Ishikawa (cell line): ENCODE results near the gene OR56B1.

Experiments
- CEBPB ChIP-seq: IDR thresholded peaks from 2 replicates; pipeline ENCODE4 v1.6.1; 2012
- CREB1 ChIP-seq: IDR thresholded peaks from 2 replicates; pipeline ENCODE4 v1.6.1; 2012; ENCODE audit warnings: low read depth
- EGR1 ChIP-seq: IDR thresholded peaks from 2 replicates; pipeline ENCODE4 v1.6.1; 2012
- EP300 ChIP-seq: IDR thresholded peaks from 2 replicates; pipeline ENCODE4 v1.6.1; 2012; ENCODE audit warnings: borderline replicate concordance
- NFIC ChIP-seq: IDR thresholded peaks from 2 replicates; pipeline ENCODE4 v1.6.1; 2012
- RAD21 ChIP-seq: IDR thresholded peaks from 2 replicates; pipeline ENCODE4 v1.6.1; 2012; ENCODE audit warnings: low read depth
- TAF1 ChIP-seq: IDR thresholded peaks from 2 replicates; pipeline ENCODE4 v1.6.1; 2012; ENCODE audit warnings: low read depth, mild to moderate bottlenecking
- YY1 ChIP-seq: IDR thresholded peaks from 2 replicates; pipeline ENCODE4 v1.6.1; 2012; ENCODE audit warnings: low read depth
- TF ChIP-seq, protein P1 (sequence below): IDR thresholded peaks from 2 replicates; pipeline ENCODE4 v1.6.1; 2012
- TF ChIP-seq, protein P2 (sequence below): IDR thresholded peaks from 2 replicates; pipeline ENCODE4 v1.6.1; 2012; ENCODE audit warnings: low read depth, mild to moderate bottlenecking

DNA sequence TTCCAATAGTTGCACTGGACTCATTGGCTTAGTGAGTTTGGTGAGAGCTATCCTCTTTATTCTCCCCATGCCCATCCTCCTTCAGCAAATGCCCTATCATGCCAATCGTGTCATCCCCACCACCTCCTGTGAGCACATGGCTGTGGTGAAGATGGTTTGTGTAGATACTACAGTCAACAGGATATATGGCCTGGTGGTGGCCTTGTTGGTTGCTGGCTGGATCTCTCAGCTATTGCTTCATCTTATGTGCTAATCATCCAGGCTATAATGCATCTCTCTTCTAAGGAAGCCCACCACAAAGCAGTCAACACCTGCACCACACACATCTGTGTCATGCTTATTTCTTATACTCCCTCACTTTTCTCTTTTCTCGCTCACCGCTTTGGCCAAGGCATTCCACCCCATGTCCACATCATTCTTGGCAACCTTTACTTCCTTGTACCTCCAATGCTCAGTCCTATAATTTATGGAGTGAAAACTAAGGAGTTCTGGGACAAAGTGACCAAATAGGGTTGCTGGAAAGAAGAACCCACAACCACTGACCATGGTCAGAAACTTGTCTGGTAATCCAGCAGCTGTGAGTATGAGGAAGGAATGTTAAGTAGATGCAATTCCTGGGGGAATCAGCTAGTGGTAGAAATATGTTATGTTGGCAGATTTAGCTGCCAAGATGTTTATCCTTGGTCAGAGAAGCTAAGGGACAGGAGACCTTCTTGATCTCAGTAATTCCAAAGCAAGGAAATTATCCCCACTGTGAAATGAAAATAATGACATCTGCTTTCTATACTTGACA lies 16.3 kb upstream of the OR56B1 start:
- TF ChIP-seq EGR1 (no peak), RAD21 (no peak), CEBPB (no peak), CREB1 (no peak), YY1 (no peak), TAF1 (no peak), EP300 (no peak), NFIC (no peak)
- TF ChIP-seq, protein P1, sequence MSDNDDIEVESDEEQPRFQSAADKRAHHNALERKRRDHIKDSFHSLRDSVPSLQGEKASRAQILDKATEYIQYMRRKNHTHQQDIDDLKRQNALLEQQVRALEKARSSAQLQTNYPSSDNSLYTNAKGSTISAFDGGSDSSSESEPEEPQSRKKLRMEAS, result no peak
- TF ChIP-seq, protein P2, sequence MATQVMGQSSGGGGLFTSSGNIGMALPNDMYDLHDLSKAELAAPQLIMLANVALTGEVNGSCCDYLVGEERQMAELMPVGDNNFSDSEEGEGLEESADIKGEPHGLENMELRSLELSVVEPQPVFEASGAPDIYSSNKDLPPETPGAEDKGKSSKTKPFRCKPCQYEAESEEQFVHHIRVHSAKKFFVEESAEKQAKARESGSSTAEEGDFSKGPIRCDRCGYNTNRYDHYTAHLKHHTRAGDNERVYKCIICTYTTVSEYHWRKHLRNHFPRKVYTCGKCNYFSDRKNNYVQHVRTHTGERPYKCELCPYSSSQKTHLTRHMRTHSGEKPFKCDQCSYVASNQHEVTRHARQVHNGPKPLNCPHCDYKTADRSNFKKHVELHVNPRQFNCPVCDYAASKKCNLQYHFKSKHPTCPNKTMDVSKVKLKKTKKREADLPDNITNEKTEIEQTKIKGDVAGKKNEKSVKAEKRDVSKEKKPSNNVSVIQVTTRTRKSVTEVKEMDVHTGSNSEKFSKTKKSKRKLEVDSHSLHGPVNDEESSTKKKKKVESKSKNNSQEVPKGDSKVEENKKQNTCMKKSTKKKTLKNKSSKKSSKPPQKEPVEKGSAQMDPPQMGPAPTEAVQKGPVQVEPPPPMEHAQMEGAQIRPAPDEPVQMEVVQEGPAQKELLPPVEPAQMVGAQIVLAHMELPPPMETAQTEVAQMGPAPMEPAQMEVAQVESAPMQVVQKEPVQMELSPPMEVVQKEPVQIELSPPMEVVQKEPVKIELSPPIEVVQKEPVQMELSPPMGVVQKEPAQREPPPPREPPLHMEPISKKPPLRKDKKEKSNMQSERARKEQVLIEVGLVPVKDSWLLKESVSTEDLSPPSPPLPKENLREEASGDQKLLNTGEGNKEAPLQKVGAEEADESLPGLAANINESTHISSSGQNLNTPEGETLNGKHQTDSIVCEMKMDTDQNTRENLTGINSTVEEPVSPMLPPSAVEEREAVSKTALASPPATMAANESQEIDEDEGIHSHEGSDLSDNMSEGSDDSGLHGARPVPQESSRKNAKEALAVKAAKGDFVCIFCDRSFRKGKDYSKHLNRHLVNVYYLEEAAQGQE, result no peak
